Cardiac muscle cell (in vitro differentiated cells and primary cell): Measurements from ENCODE around the gene MXRA5. TPM values are rescaled to one million over a fixed set of nuclear protein-coding genes. Genes with fewer than 3 reads are reported as not detected.
"Not testable (repeated sequence)": the region's sequence is repeated elsewhere in the genome, so short reads cannot be mapped to it uniquely, and the experiment has no call there.

Experiments
- DNase-seq, 2 donors: peaks; one replicate each; pipeline versions ENCODE4 v3.0.0 to v3.0.0-alpha.2; 2010 to 2017; ENCODE audit warnings: low read depth in 1 of 2, low spot score in 1 of 2
- H3K27ac ChIP-seq: fragments of 200-600 bp; sonication (generic); 2 replicates; pipeline ENCODE4 v1.5.1; 2016
- H3K27me3 ChIP-seq: fragments of 200-600 bp; sonication (generic); 2 replicates; pipeline ENCODE4 v1.6.0; 2016; ENCODE audit warnings: control low read depth
- H3K36me3 ChIP-seq: fragments of 200-600 bp; sonication (generic); 2 replicates; pipeline ENCODE4 v1.5.1; 2016; ENCODE audit warnings: control low read depth
- H3K4me1 ChIP-seq: fragments of 200-600 bp; sonication (generic); 2 replicates; pipeline ENCODE4 v1.8.1; 2017; ENCODE audit warnings: low read depth, mild to moderate bottlenecking, mixed run types
- H3K4me3 ChIP-seq: fragments of 200-600 bp; sonication (generic); 2 replicates; pipeline ENCODE4 v1.5.1; 2016; ENCODE audit warnings: mild to moderate bottlenecking
- H3K9me3 ChIP-seq: fragments of 200-600 bp; sonication (generic); 2 replicates; pipeline ENCODE4 v1.5.1; 2017; ENCODE audit warnings: low read depth, mild to moderate bottlenecking, control low read depth
- CTCF ChIP-seq: IDR thresholded peaks from 2 replicates; pipeline ENCODE4 v1.5.1; 2012; ENCODE audit warnings: low read depth, mild to moderate bottlenecking, low read length
- polyA plus RNA-seq: library from polyadenylated mRNA; unstranded; fragments of >200 nt; fragmentation: Nextera tagmentation; extraction: Ambion mirVana; gene quantifications from 2 replicates; pipeline ENCODE4 v1.2.1, GENCODE V29; 2016
- total RNA-seq: library from RNA; depleted of rRNA; stranded (reverse); fragments of >200 nt; gene quantifications from 2 replicates; pipeline ENCODE4 v1.2.3, GENCODE V29; 2016

Gene MXRA5
- total and polyA plus RNA-seq, 2 experiments from 2014 or later, result 0.05 to 0.09 TPM

- Histone ChIP-seq H3K4me3 (no peak overlapping the region), H3K36me3 (no peaks in the 10 kb centered on the region), H3K4me1 (no peaks in the 10 kb centered on the region), H3K27me3 (no peaks in the 10 kb centered on the region), H3K27ac (no peak overlapping the region), H3K9me3 (no peaks in the 10 kb centered on the region)
- DNase-seq, result no peak
- TF ChIP-seq CTCF, result no peak
Observed at GRCh38 chrX:3380603-3381002, 34.2 kb upstream of the MXRA5 start.

- H3K4me3 ChIP-seq, result no peak overlapping the region
- no peaks in the 10 kb centered on the region for H3K9me3 ChIP-seq
- no peaks in the 10 kb centered on the region for H3K4me1 ChIP-seq
- no peak for DNase-seq
- no peaks in the 10 kb centered on the region for H3K27me3 ChIP-seq
- H3K27ac ChIP-seq, result no peak overlapping the region
- no peak for TF ChIP-seq CTCF
- H3K36me3 ChIP-seq, result no peaks in the 10 kb centered on the region
Observed at GRCh38 chrX:3379111-3379510, 32.7 kb upstream of the MXRA5 start.

- TF ChIP-seq CTCF, result no peak
Observed at GRCh38 chrX:3378156-3378555, 31.7 kb upstream of the MXRA5 start.

GRCh38 chrX:3377560-3377959 is 31.1 kb upstream of the MXRA5 start:
- Histone ChIP-seq H3K27me3 (no peaks in the 10 kb centered on the region), H3K27ac (no peak overlapping the region), H3K4me3 (no peak overlapping the region), H3K36me3 (no peaks in the 10 kb centered on the region), H3K9me3 (no peaks in the 10 kb centered on the region), H3K4me1 (no peaks in the 10 kb centered on the region)
- TF ChIP-seq CTCF, result no peak
- DNase-seq, result no peak

More at GRCh38 chrX:3378156-3378555, 31.7 kb upstream of the MXRA5 start:
- Histone ChIP-seq H3K9me3 (no peaks in the 10 kb centered on the region), H3K4me3 (no peak overlapping the region), H3K36me3 (no peaks in the 10 kb centered on the region), H3K4me1 (no peaks in the 10 kb centered on the region), H3K27ac (no peak overlapping the region), H3K27me3 (no peaks in the 10 kb centered on the region)
- no peak for DNase-seq

- H3K4me3 ChIP-seq, H3K27ac ChIP-seq, H3K4me1 ChIP-seq, H3K36me3 ChIP-seq, H3K27me3 ChIP-seq, H3K9me3 ChIP-seq: not testable (repeated sequence)
- DNase-seq, result peak in 1 of 2 donors; percentile 2
Observed at GRCh38 chrX:3375878-3376508, 29.5 kb upstream of the MXRA5 start.

GRCh38 chrX:3374108-3374800 is 27.8 kb upstream of the MXRA5 start:
- Histone ChIP-seq H3K4me1 (no peaks in the 10 kb centered on the region), H3K36me3 (no peaks in the 10 kb centered on the region), H3K9me3 (no peaks in the 10 kb centered on the region), H3K27ac (no peak overlapping the region), H3K4me3 (no peak overlapping the region), H3K27me3 (no peaks in the 10 kb centered on the region)
- DNase-seq, result no peak
- no peak for TF ChIP-seq CTCF
